ENCODE data around the gene PLSCR1. TPM values are rescaled to one million over a fixed set of nuclear protein-coding genes. Genes with fewer than 3 reads are reported as not detected.
A peak's percentile ranks its signal among the peaks of the same experiment; 100 is the strongest.

Gene PLSCR1
- total and polyA plus RNA-seq, 9 of the 15 experiments (the other 6 are each of a cell fraction or from before 2014, with no cell fraction given) = 40.6 to 122 (median 69.1) TPM

- 0 out of 4 replicates have a peak, but pooled peaks of 1 of the 2 experiments have one; percentile 5 for TF ChIP-seq RAD21 (CRISPR knock-in tag; conservative IDR thresholded peaks at IDR 0.05 in 1 of 2, IDR thresholded peaks at IDR 0.05 in 1 of 2)
- TF ChIP-seq ZNF311 (CRISPR knock-in tag; IDR thresholded peaks at IDR 0.05) = no peak
- TF ChIP-seq, protein P1, sequence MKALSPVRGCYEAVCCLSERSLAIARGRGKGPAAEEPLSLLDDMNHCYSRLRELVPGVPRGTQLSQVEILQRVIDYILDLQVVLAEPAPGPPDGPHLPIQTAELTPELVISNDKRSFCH (CRISPR knock-in tag; IDR thresholded peaks at IDR 0.05) = no peak
- TF ChIP-seq, protein P1 (tag; IDR thresholded peaks at IDR 0.05) = no peak
- TF ChIP-seq ZBTB33 (CRISPR knock-in tag; IDR thresholded peaks at IDR 0.05) = peak; percentile 80
- TF ChIP-seq ZBTB17 (CRISPR knock-in tag; IDR thresholded peaks at IDR 0.05) = no peak
- TF ChIP-seq ARID2 (IDR thresholded peaks at IDR 0.05) = no peak
- TF ChIP-seq ZNF707 (CRISPR knock-in tag; conservative IDR thresholded peaks at IDR 0.05) = no peak
- TF ChIP-seq TOE1 (IDR thresholded peaks at IDR 0.05; ENCODE audit: borderline replicate concordance) = no peak
- no peak for TF ChIP-seq TOE1 (CRISPR knock-in tag; IDR thresholded peaks at IDR 0.05; ENCODE audit: borderline replicate concordance, low read depth)
- no peak for TF ChIP-seq CBFA2T2 (conservative IDR thresholded peaks at IDR 0.05)
- TF ChIP-seq MAFK (IDR thresholded peaks at IDR 0.05; ENCODE audit: low read length) = 0 out of 2 replicates have a peak, but pooled peaks have one; percentile 10
- no peak for TF ChIP-seq HDAC2 (IDR thresholded peaks at IDR 0.05)
Observed at GRCh38 chr3:146503461-146504202, 40.8 kb downstream of the PLSCR1 start (continued).

All from K562 (cell line).